HG02623 (cell line): Measurements from ENCODE around the gene SGMS1.

Experiments used
- ATAC-seq: cut with Tn5 transposase; IDR thresholded peaks from one replicate; pipeline ENCODE4 v1.9.1; 2021; ENCODE audit warnings: moderate library complexity; ENCODE audit not compliant: unreplicated experiment

The SGMS1 gene

DNA sequence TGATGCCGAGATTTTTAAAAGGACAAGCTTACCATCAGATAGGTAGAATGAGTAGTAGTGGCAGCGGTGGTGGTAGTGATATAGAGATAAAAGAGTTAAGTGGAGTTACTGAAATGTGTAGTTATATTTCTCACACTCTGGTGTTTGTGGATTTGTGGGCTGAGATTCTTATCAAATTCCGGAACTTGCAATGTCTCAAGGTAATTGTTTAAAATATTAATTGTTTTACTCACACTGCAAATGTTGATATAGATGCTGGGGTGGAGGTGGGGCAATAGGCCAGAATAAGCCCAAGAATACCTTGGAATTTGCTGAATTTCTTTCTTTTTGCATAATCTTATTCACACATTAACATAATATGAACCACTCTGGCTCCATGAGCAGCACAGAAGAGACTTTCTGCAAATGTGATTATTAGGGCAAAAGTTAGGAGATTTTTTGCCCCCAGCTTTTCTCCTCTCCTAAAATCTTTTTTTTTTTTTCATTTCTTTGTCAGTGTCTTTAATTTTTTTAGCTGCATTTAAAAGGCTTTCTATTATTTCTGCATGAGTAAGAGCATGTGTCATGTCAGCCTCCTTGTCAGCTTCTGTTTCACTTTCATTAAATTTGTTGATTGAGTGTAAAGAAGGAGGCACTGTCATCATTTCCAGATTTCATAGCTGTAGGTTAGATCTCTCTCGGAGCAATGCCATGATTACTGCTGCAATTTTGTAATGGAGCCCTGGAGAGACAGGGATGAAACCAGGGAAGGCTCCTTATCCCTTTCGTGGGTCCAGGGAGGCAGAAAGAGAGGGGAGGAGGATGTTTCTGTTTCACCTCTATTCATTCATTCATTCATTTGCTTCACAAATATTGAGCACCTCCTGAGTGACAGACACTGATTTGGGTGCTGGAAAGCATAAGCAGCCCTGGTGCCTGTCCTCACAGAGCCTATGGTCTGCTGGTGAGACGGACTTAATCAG is 13.1 kb upstream of the SGMS1 start:
- peak; percentile 92 for ATAC-seq

DNA sequence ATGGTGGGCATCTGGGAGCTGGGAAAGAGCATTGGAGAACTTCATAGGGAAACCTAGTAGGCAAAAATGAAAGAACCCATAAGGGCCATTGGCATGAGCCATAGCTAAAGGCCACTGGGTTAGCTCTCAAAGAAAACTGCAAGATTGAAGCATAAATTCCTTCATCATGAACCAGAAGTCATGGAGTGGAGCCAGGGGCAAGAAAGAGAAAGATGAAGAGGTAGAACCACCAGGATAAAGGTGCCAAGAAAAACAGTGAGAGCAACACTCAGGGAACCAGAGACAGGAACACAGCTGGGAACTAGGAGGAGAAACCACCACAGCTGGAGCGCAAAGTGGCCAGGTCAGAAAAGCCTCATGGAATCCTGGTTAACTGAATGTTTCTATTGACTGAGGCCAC is 11.5 kb upstream of the SGMS1 start:
- no peak for ATAC-seq

DNA sequence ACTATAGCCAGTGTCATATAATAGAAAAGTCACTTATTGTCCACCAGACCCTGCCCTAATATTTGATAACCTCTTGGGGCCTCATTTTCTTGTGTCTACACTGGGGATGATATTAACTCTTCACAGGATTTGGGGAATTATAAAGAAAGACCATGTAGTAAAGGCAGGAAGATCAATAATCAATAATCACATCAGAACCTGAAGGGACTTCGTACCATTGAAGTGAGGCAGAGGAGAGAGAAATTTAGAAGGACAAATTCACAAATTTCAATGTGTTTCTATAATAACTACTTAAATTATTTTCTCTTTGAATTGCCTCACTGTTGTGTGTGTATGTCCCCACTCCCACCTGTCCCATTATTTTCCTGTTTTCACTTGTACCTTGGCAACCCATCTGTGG is 10.7 kb upstream of the SGMS1 start:
- ATAC-seq: no peak

DNA sequence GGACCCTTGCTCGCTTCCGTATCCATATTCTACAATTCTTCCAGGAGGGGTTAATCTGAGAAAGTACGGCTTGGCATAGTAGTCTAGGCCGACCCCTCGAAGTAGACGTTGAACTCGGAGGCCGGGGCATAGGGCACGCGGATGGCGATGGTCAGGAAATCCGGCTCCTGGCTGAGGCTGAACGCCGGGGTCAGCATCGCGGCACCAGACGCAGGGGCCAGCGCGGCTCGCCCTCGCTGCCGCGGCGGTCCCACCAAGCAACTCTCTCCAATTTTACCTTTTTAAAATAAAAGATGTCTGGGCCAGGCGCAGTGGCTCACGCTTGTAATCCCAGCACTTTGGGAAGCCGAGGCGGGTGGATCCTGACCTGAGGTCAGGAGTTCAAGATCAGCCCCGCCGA is 7.3 kb upstream of the SGMS1 start:
- ATAC-seq: no peak

DNA sequence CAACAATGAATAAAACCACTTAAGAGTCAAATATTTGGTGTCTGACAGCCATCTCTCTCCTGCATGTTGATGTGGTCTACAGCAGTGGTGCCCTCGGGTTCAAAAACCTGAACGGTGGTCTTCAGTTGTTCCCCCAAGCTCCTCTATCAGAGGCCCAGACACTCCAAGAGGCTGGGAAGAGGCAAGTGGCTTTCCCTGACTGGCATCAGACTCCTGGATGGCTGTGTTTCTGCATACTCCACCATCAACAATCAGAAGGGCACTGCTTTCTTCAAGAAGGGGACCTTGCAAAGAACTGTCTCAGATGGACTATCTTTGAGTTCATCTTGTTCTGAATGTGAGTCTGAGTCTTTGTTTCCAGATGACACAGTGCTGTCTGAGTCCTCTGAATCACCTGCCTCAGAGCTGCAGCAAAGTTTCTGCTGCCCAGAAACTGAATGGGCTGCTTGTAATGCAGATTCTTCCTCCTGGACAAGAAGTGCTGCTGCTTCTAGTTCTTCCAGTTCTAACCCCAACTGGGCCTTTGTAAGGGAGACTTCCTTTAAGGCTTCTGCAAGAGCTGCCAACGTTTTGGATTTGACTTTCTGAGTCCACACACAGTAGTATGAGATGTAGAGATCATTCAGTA is 5.9 kb upstream of the SGMS1 start:
- no peak for ATAC-seq

DNA sequence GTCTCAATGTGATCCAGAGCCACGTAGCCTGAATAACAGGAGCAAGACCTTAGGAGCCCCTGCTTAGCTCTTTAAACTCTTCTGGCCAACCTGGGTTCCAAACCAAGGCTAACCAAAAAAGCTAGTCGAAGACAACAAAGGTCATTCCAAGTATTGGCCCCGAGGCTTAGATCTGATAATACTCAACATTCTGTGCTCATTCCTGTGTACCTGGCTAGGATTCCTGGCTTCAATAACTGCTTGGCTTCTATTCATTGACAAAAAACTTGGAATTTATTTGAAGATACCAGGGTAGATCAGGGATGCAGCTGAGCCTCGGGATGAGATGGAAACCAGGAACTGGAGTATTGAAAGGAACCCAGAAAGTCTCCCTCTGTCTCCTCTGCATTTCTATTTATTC is 4.1 kb upstream of the SGMS1 start:
- ATAC-seq: no peak

DNA sequence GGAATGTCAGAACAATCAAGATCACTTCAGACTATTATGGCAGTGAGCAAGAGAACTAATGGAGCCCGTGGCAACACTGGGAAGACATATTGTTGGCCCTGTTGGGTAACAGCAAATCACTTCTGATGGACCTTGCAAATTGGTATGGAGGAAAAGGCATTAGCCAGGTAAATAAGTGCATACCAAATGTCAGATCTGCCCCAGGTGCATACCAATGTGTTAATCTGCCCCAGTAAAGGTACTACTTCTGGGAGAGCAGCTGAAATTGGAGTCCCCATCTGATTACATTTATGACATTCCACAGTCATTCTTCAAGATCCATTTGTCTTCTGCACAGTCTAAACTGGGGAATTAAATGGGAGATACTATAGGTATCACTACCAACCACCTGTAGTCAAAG is 3.7 kb upstream of the SGMS1 start:
- ATAC-seq: no peak

DNA sequence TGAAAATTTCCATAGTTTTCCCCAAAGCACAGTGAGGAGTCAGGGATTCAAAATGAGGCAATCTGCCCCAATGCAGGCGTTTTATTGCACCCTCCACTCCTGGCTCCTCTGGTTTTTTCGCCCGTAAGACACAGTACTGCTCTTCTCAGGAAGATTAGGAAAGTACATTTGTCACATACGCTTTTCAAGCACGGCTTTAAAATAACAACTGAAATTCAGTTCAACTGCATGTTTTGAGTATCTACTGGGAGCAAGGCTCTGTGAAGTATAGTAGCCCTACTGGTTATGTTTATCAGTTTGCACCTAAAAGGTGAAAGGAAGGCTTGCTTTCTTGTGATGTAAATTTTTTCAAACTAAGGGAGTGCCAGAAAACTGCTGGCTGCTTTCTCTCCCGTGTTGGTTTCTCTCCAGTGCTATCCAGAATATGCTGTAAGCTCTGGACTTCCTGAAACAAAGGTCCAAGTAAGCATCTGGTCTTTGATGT is 1.9 kb upstream of the SGMS1 start:
- ATAC-seq: no peak

DNA sequence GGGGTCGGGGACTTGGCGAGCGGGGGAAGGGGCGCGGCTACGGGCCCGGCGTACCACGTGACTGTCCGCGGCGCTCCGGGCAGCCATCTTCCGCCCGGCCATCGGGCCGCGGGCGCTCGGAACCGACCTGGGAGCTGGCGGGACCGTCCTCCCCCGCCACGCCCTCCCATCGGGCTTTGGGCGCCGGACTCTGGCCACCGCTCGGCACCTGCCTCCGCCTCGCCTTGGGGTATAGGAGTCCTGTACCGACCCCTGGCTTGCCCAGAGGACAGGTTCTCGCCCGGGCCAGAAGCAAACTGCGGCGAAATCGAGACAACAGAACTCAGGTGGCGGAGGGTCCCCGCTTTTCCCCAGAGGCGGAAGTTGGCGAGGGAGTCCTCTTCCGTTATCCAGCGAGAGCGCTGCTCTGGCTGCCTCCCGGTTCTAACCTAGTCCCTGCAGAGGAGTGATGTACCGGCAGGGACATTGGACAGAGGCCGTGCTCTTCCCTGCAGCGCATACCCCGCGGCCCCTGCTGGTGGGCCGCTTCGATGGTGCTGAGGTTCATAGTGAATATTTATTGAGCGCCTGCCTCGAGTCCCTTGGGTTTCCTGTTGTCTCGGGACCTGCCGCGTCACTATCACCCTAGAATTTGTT is 1.2 kb upstream of the SGMS1 start:
- peak; percentile 37 for ATAC-seq

DNA sequence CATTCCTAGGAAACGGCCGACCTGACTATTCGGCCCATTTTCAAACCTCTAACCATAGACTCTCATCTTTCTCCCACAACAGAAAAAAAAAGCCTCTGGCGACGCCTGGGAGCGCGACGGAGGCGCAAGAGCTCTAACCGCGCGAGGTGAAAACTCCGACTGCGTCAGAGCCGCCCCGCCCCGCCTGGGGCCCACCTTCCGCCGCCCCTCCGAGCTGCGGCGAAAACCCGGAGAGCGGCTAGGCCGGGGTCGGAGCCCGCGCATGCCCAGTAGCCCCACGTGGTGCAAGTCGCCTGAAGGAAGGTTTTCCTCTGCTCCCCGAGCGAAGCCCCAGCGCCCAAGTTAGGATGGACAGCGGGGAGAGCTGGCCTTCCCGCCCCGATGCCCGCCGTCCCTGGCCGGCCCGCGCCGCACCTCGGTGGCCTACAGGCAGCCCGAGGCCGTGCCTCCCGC is 683 bp upstream of the SGMS1 start:
- peak; percentile 55 for ATAC-seq

DNA sequence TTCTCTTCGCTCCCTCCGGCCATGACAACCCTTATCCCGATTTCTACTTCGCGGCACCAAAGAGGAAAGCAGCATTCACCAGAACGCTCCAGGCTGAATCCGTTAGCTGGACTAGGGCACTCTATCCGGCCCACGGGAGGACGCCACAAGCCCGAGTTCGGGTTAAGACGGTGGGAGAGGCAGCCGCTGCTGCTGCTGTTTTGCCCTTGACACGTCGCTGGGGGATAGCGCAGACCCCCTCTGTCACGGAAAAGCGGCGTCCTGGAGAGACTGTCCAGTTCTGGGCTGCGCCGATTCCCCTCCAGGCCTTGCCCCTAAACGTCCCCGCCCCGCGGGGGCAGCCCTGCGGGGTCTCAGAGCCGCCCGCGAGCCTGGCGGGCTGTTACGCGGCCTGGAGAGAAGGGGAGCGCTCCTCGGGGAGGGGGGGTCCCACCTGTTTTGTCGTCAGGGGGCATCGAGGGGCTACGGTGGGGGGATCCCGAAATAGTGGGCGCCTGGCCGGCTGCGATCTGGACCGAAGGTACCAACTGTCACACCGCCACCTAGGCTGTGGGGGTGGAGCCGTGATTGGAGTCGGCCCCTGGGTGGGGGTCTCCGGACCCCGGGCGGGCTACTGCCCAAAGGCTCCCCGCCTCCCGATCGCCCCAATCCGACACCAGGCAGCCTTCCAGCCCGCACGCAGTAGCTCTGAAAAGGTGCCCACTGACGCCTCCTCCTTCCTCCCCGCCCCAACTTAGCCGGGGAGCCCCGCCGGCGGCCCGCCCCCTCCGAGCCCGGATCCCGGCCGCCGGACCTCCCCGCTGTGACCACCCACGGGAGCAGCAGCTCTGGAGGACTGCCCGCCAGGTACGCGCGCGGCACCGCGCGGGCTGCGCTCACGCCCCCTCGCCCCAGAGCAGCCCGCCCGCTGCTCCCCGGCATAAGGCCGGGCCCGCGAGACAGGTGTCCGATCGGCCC is 772 bp downstream of the SGMS1 start:
- ATAC-seq: peak; percentile 6

DNA sequence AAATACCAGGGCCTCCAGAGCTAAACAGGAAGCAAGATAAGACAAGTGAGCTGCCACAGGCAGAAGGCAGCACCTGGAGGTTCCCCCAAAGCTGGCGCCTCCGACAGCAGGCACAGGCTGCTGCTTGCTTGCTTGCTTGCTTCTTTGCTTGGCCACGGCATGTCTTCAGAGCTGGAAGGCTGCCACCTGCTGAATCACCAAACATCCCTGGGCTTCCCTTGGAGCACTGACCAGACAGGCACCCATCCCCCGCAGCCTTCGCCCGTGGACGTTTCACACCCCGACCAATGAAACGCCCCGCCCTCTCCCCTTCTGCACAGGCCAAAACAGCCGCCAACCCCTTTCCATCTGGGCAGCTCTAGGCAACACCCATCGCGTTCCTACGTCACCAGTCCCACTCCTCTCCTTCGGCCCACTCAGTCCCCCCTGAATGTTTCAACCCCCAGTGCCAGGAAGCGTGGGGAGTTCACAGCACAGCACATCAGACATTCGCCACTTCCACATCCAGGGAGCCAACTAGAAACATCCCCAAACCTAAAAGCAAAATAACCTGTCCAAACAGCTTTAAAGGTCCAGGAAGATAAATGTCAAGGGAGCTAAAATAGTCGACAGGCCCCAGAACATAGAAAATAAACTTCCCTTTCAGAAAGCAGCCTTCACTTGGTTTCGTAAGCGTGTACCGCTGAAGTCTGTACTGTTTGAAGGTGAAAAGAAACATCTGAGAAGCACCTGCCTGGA is 1.6 kb downstream of the SGMS1 start:
- ATAC-seq: peak; percentile 12

DNA sequence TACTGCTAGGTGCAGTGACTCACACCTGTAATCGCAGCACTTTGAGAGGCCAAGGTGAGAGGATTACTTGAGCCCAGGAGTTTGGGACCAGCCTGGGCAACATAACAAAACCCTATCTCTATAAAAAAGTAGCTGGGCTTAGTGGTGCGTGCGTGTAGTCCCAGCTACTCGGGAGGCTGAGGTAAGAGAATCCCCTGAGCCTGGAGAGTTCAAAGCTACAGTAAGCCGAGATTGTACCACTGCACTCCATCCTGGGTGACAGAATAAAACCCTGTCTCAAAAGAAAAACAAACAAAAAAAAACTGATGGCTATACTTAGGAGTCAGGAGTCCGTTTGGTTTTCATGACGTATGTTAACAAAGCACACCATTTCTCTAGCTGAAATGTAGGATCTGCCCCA is 2.9 kb downstream of the SGMS1 start:
- no peak for ATAC-seq

DNA sequence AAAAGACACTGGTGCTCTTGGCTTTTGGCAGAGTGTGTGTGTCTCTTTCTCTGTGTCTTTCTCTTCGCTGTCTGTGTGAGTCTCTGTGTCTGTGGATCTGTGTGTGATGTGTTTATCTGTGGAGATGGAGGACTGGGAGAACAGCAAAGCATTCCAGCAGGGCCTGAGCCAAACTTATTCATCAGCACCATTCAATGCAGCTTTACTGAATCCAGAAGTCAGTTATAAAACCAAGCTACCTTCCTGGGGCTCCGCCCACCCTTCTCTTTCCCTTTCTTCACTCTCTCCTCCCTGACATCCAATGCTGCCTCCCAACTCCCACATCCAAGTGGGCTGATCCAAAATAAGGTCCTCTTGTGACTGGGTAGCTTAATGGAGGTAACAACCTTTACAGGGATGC is 3.9 kb downstream of the SGMS1 start:
- no peak for ATAC-seq

DNA sequence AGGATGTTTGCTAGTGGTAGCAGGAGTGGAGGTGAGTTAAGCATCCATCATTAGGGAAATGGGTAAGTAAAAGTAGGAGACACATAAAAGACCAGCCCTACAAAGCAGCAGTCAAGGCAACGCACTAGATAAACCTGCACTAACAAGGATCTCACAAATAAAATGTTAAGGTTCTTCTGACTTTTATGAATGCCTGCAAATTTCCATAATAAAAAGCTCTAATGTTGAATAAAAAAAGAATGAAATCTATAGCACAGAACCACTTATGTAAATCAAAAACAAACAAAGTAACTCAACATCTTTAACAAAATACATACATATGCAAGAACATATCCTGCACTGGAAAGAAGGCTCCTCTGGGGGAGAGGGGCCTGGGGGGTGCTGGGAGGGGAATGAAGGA is 4.6 kb downstream of the SGMS1 start:
- no peak for ATAC-seq

DNA sequence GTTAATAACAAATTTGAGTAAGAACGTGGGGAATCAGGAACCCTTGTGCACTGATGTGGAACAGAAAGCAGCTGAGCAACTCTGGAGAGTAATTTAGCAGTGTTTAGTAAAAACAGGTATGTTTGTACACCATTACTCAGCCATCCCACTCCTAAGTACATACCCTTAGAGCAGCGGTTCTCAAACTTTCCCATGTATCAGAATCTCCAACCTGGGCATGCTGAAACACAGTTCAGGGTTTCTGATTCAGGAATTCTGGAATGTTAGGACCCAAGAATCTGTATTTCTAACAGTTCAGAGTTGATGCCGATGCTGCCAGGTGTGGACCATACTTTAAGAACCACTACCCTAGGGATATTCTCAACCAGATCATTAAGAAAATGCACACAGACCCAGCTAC is 5.1 kb downstream of the SGMS1 start:
- ATAC-seq: no peak

DNA sequence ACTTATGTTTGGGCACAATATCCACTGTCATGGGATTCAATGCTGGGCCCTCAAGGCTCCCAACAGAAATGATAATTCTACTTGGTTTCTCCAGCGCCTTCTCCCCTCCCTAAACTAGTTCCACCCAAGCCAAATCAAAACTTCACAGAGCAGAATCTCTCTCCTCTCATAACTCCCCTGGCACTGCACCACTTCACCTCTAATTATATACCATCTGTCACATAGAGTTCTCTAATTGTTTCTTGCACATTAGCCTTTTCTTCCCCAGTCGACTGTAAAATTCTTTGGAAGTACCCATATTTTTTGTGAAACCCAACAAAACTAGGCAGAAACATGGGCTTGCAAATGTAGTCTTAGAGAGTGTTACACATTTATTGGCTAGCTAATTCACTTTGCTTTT is 8.1 kb downstream of the SGMS1 start:
- no peak for ATAC-seq

DNA sequence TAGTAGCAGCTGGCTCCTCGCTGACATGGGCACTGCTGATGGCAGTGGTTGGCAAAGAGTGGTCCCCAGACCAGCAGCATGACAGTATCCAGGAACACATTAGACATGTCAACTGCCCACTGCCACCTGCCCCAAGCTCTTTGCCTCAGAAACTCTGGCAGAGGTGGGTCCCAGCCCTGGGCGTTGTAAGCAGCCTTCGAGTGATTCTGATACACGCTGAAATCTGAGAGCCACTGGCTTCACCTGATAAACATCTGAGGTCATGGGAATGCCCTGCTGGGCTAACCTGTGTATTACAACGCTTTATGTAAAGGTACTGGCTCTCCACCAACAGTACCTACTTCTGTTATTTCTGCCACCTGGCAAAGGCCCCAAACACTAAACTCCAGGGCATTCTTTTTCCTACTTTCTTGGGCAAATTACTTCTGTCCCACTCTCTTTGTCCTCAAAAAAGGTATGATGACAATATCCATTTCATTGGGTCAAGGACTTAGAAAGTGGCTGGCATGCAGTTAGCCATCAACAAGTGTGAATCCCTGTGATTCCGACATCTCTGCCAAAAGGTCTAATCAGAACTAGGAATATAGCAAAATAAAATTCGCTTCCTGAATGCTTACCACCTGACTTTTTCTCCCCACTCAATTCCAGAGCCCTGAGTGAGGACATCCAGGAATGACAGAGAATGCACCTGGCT is 9.2 kb downstream of the SGMS1 start:
- ATAC-seq: no peak

DNA sequence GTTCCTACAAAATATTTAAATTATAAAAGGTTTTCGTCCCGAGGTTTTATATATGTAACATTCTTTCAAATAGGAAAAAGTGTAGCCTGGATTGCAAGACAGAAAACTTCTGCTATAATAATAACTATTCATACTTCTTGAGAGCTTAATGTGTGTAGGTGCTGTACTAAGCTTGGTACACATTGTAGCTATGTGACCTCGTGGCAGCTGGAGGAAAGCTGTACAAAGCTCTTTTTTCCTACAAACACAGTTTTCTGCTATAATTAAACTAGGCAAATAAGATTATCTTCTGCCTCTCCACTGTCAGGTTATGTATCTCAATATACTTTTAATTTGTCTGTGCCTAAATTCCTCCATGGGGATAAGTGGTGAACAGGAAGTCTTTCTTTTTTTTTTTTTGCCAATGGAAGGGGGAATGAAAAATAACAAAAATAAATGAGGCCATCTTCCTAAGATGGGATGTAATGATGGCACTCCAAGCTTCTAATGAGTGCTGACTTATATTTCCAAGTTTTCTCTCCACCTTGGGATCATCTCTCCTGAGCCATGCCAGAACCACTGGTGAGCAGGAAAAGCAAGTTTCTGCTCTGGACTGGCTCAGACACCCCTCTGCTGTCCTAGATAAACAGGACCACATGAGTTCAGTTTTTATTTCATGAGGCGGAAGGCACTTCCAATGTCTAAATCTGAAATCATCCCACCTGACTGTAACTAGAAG is 9.9 kb downstream of the SGMS1 start:
- no peak for ATAC-seq
